Uterus (tissue), 4 donors: ENCODE data around the gene PLPP2. TPM values are rescaled to one million over a fixed set of nuclear protein-coding genes. Genes with fewer than 3 reads are reported as not detected.
"Not testable (repeated sequence)": the region's sequence is repeated elsewhere in the genome, so short reads cannot be mapped to it uniquely, and the experiment has no call there.

ENCODE experiments used
- DNase-seq, 2 donors: peaks; one replicate each; pipeline ENCODE4 v3.0.0-alpha.2; 2019 to 2020
- H3K27ac ChIP-seq, 2 donors: fragments of 200-600 bp; sonication (generic); 1 replicate in 1 of 2; 2 replicates in 1 of 2; pipeline ENCODE4 v1.5.1; 2016 to 2018
- H3K27me3 ChIP-seq, 2 donors: fragments of 200-600 bp; sonication (generic); one replicate each; pipeline ENCODE4 v1.5.1; 2018 to 2019; ENCODE audit warnings: control low read depth in 1 of 2
- H3K36me3 ChIP-seq, 2 donors: fragments of 200-600 bp; sonication (generic); one replicate each; pipeline ENCODE4 v1.5.1; 2019; ENCODE audit warnings: control low read depth in 1 of 2
- H3K4me1 ChIP-seq, 2 donors: fragments of 200-600 bp; sonication (generic); one replicate each; pipeline ENCODE4 v1.5.1; 2018 to 2019; ENCODE audit warnings: control low read depth in 1 of 2
- H3K4me3 ChIP-seq, 2 donors: fragments of 200-600 bp; sonication (generic); 1 replicate in 1 of 2; 2 replicates in 1 of 2; pipeline ENCODE4 v1.5.1; 2018 to 2019; ENCODE audit warnings: mild to moderate bottlenecking in 1 of 2
- H3K9me3 ChIP-seq, 2 donors: fragments of 200-600 bp; sonication (generic); one replicate each; pipeline ENCODE4 v1.5.1; 2019; ENCODE audit warnings: control low read depth in 1 of 2
- POLR2A ChIP-seq, 2 donors: fragments of 450-650 bp; IDR thresholded peaks; one replicate each; pipeline ENCODE4 v1.6.1; 2016; ENCODE audit warnings: antibody characterized with exemption in 2 of 2, mild to moderate bottlenecking in 1 of 2, moderate library complexity in 1 of 2
- intact Hi-C: fragments of 100-400 bp; cut with DNase I; formaldehyde crosslinking; loops from one replicate; pipeline ENCODE4 v1.15.1; 2023; ENCODE audit warnings: low total_unique reads
- total RNA-seq, 4 donors: library from RNA; depleted of rRNA in 3 of 4; stranded (reverse); fragments of >200 nt in 3 of 4; gene quantifications; one replicate each; pipeline versions ENCODE4 v1.1.0 to v1.2.4, GENCODE V29; 2014 to 2023
- TF ChIP-seq, protein P1 (sequence below), 4 experiments: fragments of 200-600 bp in 2 of 4; fragments of 450-650 bp in 2 of 4; sonication (generic) in 2 of 4; IDR thresholded peaks; one replicate each; pipeline ENCODE4 v1.5.1; 2016 to 2019; ENCODE audit warnings: antibody characterized with exemption in 4 of 4, mild to moderate bottlenecking in 2 of 4, moderate library complexity in 1 of 4
- donor health status: DM: yes; HTN: yes; CAD: no.

Gene PLPP2
- total RNA-seq, 4 donors from 2014 or later, result 4.9 to 55.3 (median 15.3) TPM

DNA sequence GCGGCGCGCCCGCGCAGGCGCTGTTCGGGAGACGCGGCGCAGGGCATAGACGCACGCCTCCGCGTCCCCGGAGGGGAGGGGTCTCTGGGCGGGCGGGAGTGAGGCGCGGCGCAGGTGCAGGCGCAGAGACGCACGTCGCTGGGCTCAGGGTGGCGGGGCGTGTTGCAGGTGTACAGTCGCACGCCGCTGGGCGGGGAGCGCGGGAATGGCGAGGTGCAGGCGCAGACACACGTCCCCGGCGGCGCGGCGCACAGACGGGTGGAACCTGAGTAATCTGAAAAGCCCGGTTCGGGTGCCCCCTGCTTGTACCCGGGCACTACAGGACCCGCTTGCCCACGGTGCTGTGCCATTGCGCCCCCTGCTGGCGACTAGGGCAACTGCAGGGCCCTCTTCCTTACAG, 44.7 kb downstream of the PLPP2 start:
- intact Hi-C loops, result no loop called here
- no peak for DNase-seq
- Histone ChIP-seq H3K27me3 (no peaks in the 10 kb centered on the region), H3K4me1 (no peaks in the 10 kb centered on the region), H3K27ac (no peak overlapping the region), H3K9me3 (no peaks in the 10 kb centered on the region), H3K4me3 (no peak overlapping the region), H3K36me3 (no peaks in the 10 kb centered on the region)
- TF ChIP-seq POLR2A (IDR thresholded peaks at IDR 0.05), result no peak
- TF ChIP-seq, protein P1, sequence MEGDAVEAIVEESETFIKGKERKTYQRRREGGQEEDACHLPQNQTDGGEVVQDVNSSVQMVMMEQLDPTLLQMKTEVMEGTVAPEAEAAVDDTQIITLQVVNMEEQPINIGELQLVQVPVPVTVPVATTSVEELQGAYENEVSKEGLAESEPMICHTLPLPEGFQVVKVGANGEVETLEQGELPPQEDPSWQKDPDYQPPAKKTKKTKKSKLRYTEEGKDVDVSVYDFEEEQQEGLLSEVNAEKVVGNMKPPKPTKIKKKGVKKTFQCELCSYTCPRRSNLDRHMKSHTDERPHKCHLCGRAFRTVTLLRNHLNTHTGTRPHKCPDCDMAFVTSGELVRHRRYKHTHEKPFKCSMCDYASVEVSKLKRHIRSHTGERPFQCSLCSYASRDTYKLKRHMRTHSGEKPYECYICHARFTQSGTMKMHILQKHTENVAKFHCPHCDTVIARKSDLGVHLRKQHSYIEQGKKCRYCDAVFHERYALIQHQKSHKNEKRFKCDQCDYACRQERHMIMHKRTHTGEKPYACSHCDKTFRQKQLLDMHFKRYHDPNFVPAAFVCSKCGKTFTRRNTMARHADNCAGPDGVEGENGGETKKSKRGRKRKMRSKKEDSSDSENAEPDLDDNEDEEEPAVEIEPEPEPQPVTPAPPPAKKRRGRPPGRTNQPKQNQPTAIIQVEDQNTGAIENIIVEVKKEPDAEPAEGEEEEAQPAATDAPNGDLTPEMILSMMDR (IDR thresholded peaks at IDR 0.05), result no peak

DNA sequence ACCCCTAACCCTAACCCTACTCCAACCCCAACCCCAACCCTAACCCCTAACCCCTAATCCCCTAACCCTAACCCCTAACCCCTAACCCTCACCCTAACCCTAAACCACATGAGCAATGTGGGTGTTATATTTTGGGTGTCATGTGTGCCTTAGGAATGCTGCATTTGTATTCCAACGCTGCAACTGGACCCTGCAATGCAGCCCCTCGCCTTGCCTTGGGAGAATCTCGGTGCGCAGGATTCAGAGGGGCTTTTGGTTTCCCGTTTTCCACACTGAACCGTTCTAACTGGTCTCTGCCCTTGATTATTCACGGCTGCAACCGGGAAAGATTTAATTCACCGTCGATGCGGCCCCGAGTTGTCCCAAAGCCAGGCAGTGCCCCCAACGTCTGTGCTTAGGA, 45.3 kb downstream of the PLPP2 start:
- H3K36me3 ChIP-seq, H3K27me3 ChIP-seq, H3K4me1 ChIP-seq, H3K27ac ChIP-seq, H3K9me3 ChIP-seq, intact Hi-C loops, DNase-seq, H3K4me3 ChIP-seq: not testable (repeated sequence)

DNA sequence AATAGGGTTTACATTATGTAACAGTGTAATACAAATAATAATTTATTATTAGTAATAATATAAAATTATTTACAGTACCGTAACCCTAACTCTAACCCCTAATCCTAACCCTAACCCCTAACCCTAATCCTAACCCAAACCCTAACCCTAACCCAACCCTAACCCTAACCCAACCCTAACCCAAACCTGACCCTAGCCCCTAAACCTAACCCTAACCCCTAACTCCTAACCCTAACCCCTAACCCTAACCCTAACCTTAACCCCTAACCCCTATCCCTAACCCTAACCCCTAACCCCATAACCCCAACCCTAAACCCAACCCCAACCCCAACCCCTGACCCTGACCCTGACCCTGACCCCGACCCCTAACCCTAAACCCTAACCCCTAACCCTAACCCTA, 45.7 kb downstream of the PLPP2 start:
- intact Hi-C loops, result no loop called here
- no peaks in the 10 kb centered on the region for H3K9me3 ChIP-seq

More for the DNA sequence above, 45.7 kb downstream of the PLPP2 start:
- TF ChIP-seq, protein P1 (IDR thresholded peaks at IDR 0.05), result no peak
- no peak for TF ChIP-seq POLR2A (IDR thresholded peaks at IDR 0.05)
- no peak overlapping the region for H3K27ac ChIP-seq
- H3K4me1 ChIP-seq, result no peaks in the 10 kb centered on the region
- no peaks in the 10 kb centered on the region for H3K36me3 ChIP-seq
- no peaks in the 10 kb centered on the region for H3K27me3 ChIP-seq
- H3K4me3 ChIP-seq, result no peak overlapping the region
- DNase-seq, result no peak

Other genes with a start within 250 kb of the PLPP2 start
- gene OR4F17, start 184.3 kb downstream of the PLPP2 start, total RNA-seq, result not detected
- gene MIER2, start 53.4 kb upstream of the PLPP2 start, total RNA-seq, result 10 to 100 TPM in 2 of 4 donors, 1 to 10 TPM in 2; 2.6 to 54.8 (median 12.7) TPM
- 1 to 10 TPM in 2 of 4 donors, not detected in 2; 2.4 to 2.5 TPM for gene C2CD4C, start 117.7 kb upstream of the PLPP2 start, total RNA-seq
- 10 to 100 TPM in 2 of 4 donors, 1 to 10 TPM in 2; 2.9 to 43.6 (median 8.4) TPM for gene SHC2, start 169.6 kb upstream of the PLPP2 start, total RNA-seq
- 1 to 10 TPM in 1 of 4 donors, under 1 TPM in 1, not detected in 2; 0.34 to 2.7 TPM for gene MADCAM1, start 205.1 kb upstream of the PLPP2 start, total RNA-seq
- gene TPGS1, start 216.1 kb upstream of the PLPP2 start, total RNA-seq, result 10 to 100 TPM; 12.6 to 37.5 (median 29.9) TPM
- gene CDC34, start 240.4 kb upstream of the PLPP2 start, total RNA-seq, result 100 to 1,000 TPM in 2 of 4 donors, 10 to 100 TPM in 2; 44.4 to 459 (median 101) TPM